SKM-1 treated with dmso at 0.1 percent for 144 hours (cell line): ENCODE measurements around the gene LRRC8D.

Experiments used
- DNase-seq: peaks from one replicate; lab custom pipeline; 2025; ENCODE audit not compliant: unreplicated experiment; lab: John Stamatoyannopoulos, UW

LRRC8D gene

GRCh38 chr1:89807503-89807902 is 13.3 kb upstream of the LRRC8D start:
- DNase-seq, result no peak

- no peak for DNase-seq
Observed at GRCh38 chr1:89807983-89808382, 12.8 kb upstream of the LRRC8D start.

- DNase-seq, result no peak
Observed at GRCh38 chr1:89808441-89809117, 12.3 kb upstream of the LRRC8D start.

- no peak for DNase-seq
Observed at GRCh38 chr1:89809556-89809955, 11.3 kb upstream of the LRRC8D start.

GRCh38 chr1:89810302-89810701 is 10.5 kb upstream of the LRRC8D start:
- DNase-seq, result peak; percentile 34

- no peak for DNase-seq
Observed at GRCh38 chr1:89810880-89811279, 10.0 kb upstream of the LRRC8D start.

- DNase-seq, result peak; percentile 86
Observed at GRCh38 chr1:89812992-89813391, 7.8 kb upstream of the LRRC8D start.

- DNase-seq, result no peak
Observed at GRCh38 chr1:89815040-89815439, 5.8 kb upstream of the LRRC8D start.

- peak; percentile 97 for DNase-seq
Observed at GRCh38 chr1:89815611-89816010, 5.2 kb upstream of the LRRC8D start.

- no peak for DNase-seq
Observed at GRCh38 chr1:89816366-89816765, 4.5 kb upstream of the LRRC8D start.

GRCh38 chr1:89821322-89822108 is 683 bp downstream of the LRRC8D start:
- peak; percentile 68 for DNase-seq

GRCh38 chr1:89822109-89822962 is 1.5 kb downstream of the LRRC8D start:
- DNase-seq, result peak; percentile 44

GRCh38 chr1:89822999-89823628 is 2.3 kb downstream of the LRRC8D start:
- peak; percentile 81 for DNase-seq

- no peak for DNase-seq
Observed at GRCh38 chr1:89823679-89824292, 3.0 kb downstream of the LRRC8D start.

- no peak for DNase-seq
Observed at GRCh38 chr1:89826594-89826993, 5.8 kb downstream of the LRRC8D start.

GRCh38 chr1:89827330-89827729 is 6.5 kb downstream of the LRRC8D start:
- no peak for DNase-seq

GRCh38 chr1:89827902-89828301 is 7.1 kb downstream of the LRRC8D start:
- DNase-seq, result no peak

GRCh38 chr1:89829186-89829585 is 8.4 kb downstream of the LRRC8D start:
- no peak for DNase-seq

- DNase-seq, result no peak
Observed at GRCh38 chr1:89831462-89832120, 10.8 kb downstream of the LRRC8D start.

GRCh38 chr1:89832496-89833127 is 11.8 kb downstream of the LRRC8D start:
- DNase-seq, result no peak
